CD4-positive, alpha-beta memory T cell (primary cell): ENCODE measurements around the gene SLC8A3. TPM values are rescaled to one million over a fixed set of nuclear protein-coding genes. Genes with fewer than 3 reads are reported as not detected.
"Not testable (repeated sequence)": the region's sequence is repeated elsewhere in the genome, so short reads cannot be mapped to it uniquely, and the experiment has no call there.

Source experiments
- CTCF ChIA-PET: fragments of 350-600 bp; sonication (Branson Sonifier 250); formaldehyde crosslinking; loops from one replicate; lab custom pipeline; 2021; ENCODE audit warnings: inconsistent platforms; ENCODE audit not compliant: partially characterized antibody; lab: Charles Lee
- POLR2A ChIA-PET: fragments of 350-600 bp; sonication (Branson Sonifier 250); formaldehyde crosslinking; loops from one replicate; lab custom pipeline; 2021; ENCODE audit not compliant: partially characterized antibody; lab: Charles Lee
- DNase-seq, 5 donors: peaks; one replicate each; pipeline versions ENCODE4 v3.0.0 to v3.0.0-alpha.2; 2020 to 2022; ENCODE audit warnings: mixed read lengths in 1 of 5
- H3K27ac ChIP-seq: one replicate; pipeline ENCODE4 v1.7.0; 2013; ENCODE audit warnings: low read depth, low read length
- H3K27me3 ChIP-seq: 2 replicates; pipeline ENCODE4 v1.7.0; 2013; ENCODE audit warnings: mild to moderate bottlenecking, low read length, moderate library complexity; ENCODE audit not compliant: insufficient read depth
- H3K36me3 ChIP-seq: 2 replicates; pipeline ENCODE4 v1.7.0; 2013; ENCODE audit warnings: mild to moderate bottlenecking, low read length, moderate library complexity; ENCODE audit not compliant: insufficient read depth
- H3K4me1 ChIP-seq: 2 replicates; pipeline ENCODE4 v1.7.0; 2013; ENCODE audit warnings: mild to moderate bottlenecking, low read length, moderate library complexity; ENCODE audit not compliant: insufficient read depth
- H3K4me3 ChIP-seq, 2 donors: one replicate each; pipeline ENCODE4 v1.7.0; 2013; ENCODE audit warnings: low read length in 2 of 2, mild to moderate bottlenecking in 1 of 2
- H3K9me3 ChIP-seq, 2 donors: one replicate each; pipeline ENCODE4 v1.7.0; 2013; ENCODE audit warnings: low read length in 2 of 2, control low read depth in 1 of 2; ENCODE audit not compliant: control insufficient read depth in 1 of 2
- H3K27ac Mint-ChIP-seq, 7 donors: one replicate each; pipeline ENCODE4 v1.8.0; 2020 to 2021; ENCODE audit warnings: mixed read lengths in 7 of 7, mild to moderate bottlenecking in 6 of 7, inconsistent platforms in 3 of 7, moderate library complexity in 3 of 7
- H3K27me3 Mint-ChIP-seq, 2 donors: one replicate each; pipeline ENCODE4 v1.8.0; 2020 to 2021; ENCODE audit warnings: mixed read lengths in 2 of 2
- H3K36me3 Mint-ChIP-seq, 2 donors: one replicate each; pipeline ENCODE4 v1.8.0; 2020 to 2021; ENCODE audit warnings: mixed read lengths in 2 of 2, inconsistent platforms in 1 of 2, mild to moderate bottlenecking in 1 of 2
- H3K4me1 Mint-ChIP-seq, 4 donors: one replicate each; pipeline ENCODE4 v1.8.0; 2020 to 2021; ENCODE audit warnings: mixed read lengths in 4 of 4, mild to moderate bottlenecking in 1 of 4
- H3K4me3 Mint-ChIP-seq, 8 donors: one replicate each; pipeline ENCODE4 v1.8.0; 2020 to 2021; ENCODE audit warnings: mixed read lengths in 8 of 8, mild to moderate bottlenecking in 7 of 8, moderate library complexity in 6 of 8, inconsistent platforms in 3 of 8
- H3K9me3 Mint-ChIP-seq, 8 donors: one replicate each; pipeline ENCODE4 v1.8.0; 2020 to 2021; ENCODE audit warnings: mixed read lengths in 8 of 8, mild to moderate bottlenecking in 5 of 8, inconsistent platforms in 3 of 8, moderate library complexity in 1 of 8
- intact Hi-C: fragments of 100-400 bp; cut with micrococcal nuclease; formaldehyde crosslinking; loops from one replicate; pipeline ENCODE4 v1.15.1; 2023
- polyA plus RNA-seq, 2 donors: library from polyadenylated mRNA; unstranded; fragments of 300-500 nt; fragmentation: Illumina TruSeq; gene quantifications; one replicate each; pipeline ENCODE4 v1.2.3, GENCODE V29; 2021
- total RNA-seq, 2 experiments: library from RNA; stranded (reverse); gene quantifications; one replicate each; pipeline ENCODE4 v1.2.3, GENCODE V29; 2021

Gene SLC8A3, protein sequence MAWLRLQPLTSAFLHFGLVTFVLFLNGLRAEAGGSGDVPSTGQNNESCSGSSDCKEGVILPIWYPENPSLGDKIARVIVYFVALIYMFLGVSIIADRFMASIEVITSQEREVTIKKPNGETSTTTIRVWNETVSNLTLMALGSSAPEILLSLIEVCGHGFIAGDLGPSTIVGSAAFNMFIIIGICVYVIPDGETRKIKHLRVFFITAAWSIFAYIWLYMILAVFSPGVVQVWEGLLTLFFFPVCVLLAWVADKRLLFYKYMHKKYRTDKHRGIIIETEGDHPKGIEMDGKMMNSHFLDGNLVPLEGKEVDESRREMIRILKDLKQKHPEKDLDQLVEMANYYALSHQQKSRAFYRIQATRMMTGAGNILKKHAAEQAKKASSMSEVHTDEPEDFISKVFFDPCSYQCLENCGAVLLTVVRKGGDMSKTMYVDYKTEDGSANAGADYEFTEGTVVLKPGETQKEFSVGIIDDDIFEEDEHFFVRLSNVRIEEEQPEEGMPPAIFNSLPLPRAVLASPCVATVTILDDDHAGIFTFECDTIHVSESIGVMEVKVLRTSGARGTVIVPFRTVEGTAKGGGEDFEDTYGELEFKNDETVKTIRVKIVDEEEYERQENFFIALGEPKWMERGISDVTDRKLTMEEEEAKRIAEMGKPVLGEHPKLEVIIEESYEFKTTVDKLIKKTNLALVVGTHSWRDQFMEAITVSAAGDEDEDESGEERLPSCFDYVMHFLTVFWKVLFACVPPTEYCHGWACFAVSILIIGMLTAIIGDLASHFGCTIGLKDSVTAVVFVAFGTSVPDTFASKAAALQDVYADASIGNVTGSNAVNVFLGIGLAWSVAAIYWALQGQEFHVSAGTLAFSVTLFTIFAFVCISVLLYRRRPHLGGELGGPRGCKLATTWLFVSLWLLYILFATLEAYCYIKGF
- not detected for total RNA-seq
- not detected for polyA plus RNA-seq

DNA sequence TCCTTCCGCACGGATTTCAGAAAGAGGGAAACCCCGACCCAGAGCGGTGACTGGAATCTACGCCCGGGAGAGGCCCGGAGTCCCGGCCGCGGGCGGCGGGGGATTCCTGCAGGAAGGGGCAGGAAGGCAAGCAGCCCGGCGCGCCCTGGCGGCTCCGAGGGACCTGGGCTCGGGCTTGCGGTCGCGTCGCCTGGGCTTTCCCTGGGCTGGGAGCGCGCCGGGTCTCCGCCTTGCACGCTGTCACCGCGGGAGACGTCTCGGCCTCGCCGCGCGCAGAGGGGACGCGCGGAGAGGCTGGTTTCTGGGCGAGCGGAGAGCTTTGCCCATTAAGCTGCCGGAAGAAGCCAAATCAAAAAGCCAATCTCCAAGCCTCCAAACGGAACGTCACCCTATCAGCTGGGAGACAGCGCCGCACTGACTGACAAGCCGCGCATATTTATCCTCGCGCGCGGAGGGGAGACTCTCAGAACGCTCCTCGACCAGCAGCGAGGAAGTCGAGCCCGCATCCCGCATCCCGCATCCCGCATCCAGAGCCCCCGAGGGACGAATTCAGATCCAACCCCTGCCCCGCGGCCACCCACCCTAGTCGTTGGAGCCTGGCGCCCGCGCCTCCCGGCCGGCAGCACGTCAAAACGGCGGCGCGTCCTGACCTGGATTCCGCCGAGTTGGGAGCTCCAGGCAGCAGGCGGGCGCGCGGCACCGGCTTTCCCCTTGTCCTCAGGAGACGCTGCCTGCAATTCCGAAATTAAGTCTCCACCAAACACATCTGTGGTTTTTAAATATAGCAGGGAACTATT is at the start of gene SLC8A3:
SLC8A3 (minus strand) TSS at position 293 of the 797 bp plus-strand sequence. CDS start 20,529 bp downstream, outside the sequence.
- H3K4me1 Mint-ChIP-seq, result peaks cover 4 to 30% (median 17%) of the 10 kb centered on the region in 4 donors
- intact Hi-C loops, result no loop called here
- no peak for DNase-seq
- Histone ChIP-seq H3K36me3 (no peaks in the 10 kb centered on the region), H3K9me3 (no peaks in the 10 kb centered on the region), H3K4me1 (peaks cover 26% of the 10 kb centered on the region), H3K27me3 (peaks cover 21% of the 10 kb centered on the region), H3K27ac (no peak within 1 kb of the TSS), H3K4me3 (peak within 1 kb of the TSS in 1 of 2 donors; percentile 19)
- H3K27me3 Mint-ChIP-seq, result peaks cover 43 to 51% of the 10 kb centered on the region in 2 donors
- peak within 1 kb of the TSS in 1 of 7 donors; percentile 33 for H3K27ac Mint-ChIP-seq
- CTCF ChIA-PET, result no interaction called here
- POLR2A ChIA-PET, result no interaction called here
- peak within 1 kb of the TSS; percentile 75 to 89 (median 81) for H3K4me3 Mint-ChIP-seq
- H3K9me3 Mint-ChIP-seq, result peaks cover 0 to 4% (median 0%) of the 10 kb centered on the region in 8 donors
- no peaks in the 10 kb centered on the region for H3K36me3 Mint-ChIP-seq

DNA sequence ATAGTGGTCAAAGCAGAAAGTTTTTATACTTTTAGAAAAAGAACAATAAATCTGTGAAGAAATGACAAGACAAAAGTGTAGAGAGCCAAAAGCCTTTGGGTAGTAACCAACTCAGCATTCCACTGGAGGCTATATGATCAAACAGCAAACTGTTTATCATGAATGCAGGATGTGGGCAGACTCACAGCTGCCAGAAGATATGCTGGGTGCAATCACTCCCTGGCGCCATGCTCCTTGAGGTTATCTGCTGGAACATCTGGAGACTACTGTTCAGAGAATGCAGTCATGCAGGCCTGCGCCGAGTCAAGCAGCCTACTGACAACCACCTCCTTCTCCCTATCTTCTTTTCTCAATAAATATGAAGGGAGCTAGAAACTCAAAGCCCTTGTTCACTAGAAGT is 49.0 kb upstream of the SLC8A3 start:
- Histone ChIP-seq H3K9me3 (no peaks in the 10 kb centered on the region), H3K36me3 (no peaks in the 10 kb centered on the region), H3K27ac (no peak overlapping the region), H3K4me1 (no peaks in the 10 kb centered on the region), H3K4me3 (no peak overlapping the region), H3K27me3 (no peaks in the 10 kb centered on the region)
- CTCF ChIA-PET, result no interaction called here
- H3K27me3 Mint-ChIP-seq, result peaks cover 20 to 27% of the 10 kb centered on the region in 2 donors
- H3K4me3 Mint-ChIP-seq, result no peak overlapping the region
- no peaks in the 10 kb centered on the region for H3K36me3 Mint-ChIP-seq
- POLR2A ChIA-PET, result no interaction called here
- H3K27ac Mint-ChIP-seq, result no peak overlapping the region
- no peak for DNase-seq
- H3K4me1 Mint-ChIP-seq, result no peaks in the 10 kb centered on the region
- intact Hi-C loops, result no loop called here
- peaks cover 0 to 10% (median 7%) of the 10 kb centered on the region in 8 donors for H3K9me3 Mint-ChIP-seq

DNA sequence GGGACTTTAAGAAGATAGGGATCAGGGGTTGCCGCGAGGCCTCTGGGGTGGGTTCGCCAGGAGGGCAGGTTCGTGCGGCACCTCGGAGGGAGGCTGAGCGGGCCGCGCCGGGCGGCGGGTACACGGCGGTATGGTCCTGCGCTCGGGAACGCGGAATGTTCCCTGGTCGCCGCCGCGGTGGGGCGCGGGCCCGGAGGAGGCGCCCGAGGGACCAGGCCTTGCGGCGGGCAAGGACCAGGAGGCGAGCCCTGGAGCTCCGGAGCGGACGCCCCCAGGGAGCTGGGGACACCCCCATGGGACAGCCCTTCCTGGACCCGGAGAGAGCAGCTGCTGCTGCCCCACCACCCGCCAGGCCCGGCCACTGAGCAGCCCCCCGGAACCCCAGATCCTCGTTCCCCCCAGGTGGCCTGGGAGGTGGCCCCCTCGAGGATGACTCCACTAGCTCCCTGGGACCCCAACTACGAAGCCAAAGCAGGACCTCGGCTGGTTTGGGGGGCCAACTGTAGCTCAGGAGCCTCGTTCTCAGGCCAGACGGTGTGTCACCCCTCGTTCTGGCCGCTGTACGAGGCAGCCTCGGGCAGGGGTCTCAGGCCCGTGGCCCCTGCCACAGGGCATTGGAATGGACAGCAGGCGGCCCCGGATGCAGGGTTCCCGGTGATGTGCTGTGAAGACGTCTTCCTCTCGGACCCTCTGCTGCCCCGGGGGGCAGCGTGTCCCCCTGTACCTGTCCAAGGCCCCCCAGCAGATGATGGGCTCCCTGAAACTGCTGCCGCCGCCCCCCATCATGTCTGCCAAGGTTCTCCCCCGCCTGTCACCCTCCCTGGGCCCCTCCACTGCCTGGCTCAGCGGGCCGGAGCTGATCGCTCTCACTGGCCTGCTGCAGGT is 45.6 kb upstream of the SLC8A3 start:
- H3K27ac Mint-ChIP-seq, result no peak overlapping the region
- CTCF ChIA-PET, result no interaction called here

DNA sequence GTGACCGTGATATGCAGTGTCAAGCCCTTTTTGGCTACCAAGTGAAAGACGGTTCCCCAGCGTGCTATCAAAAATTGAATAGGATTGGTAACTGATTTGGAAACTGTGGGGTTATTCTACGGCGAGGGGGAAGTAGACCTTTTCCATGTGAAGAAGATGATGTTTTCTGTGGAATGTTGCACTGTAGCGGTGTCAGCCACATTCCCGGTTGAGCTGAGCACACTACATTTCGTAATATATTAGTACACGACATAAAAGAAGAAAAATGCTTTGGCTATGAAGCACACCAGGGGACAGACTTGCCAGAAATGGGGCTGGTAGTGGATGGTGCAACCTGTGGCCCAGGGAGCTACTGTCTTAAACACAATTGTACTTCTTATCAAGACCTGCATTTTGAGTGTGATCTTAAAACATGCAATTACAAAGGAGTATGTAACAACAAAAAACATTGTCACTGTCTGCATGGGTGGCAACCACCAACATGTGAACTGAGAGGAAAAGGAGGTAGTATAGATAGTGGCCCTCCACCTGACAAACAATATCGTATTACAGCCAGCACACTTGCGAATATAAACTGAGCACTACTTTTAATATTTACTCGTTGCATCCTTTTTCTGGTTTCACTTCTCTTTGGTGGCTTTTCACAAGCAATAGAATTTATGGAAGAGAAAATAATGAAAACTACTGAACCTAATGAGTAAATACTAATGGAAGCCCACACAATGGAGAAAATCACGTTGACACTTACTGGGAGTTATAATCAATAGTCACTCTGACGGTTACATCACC is 43.2 kb upstream of the SLC8A3 start:
- H3K4me3 Mint-ChIP-seq, H3K27ac ChIP-seq, intact Hi-C loops, H3K27me3 ChIP-seq, H3K9me3 ChIP-seq, H3K4me1 ChIP-seq, H3K4me3 ChIP-seq, CTCF ChIA-PET, H3K4me1 Mint-ChIP-seq, H3K36me3 Mint-ChIP-seq, H3K27ac Mint-ChIP-seq, DNase-seq, H3K36me3 ChIP-seq, H3K9me3 Mint-ChIP-seq, POLR2A ChIA-PET: not testable (repeated sequence)
- H3K27me3 Mint-ChIP-seq, result peaks cover 27 to 33% of the 10 kb centered on the region in 2 donors

More for the DNA sequence above, 45.6 kb upstream of the SLC8A3 start:
- no peaks in the 10 kb centered on the region for H3K36me3 Mint-ChIP-seq
- no peaks in the 10 kb centered on the region for H3K27me3 ChIP-seq
- H3K27ac ChIP-seq, result no peak overlapping the region
- intact Hi-C loops, result no loop called here
- no peaks in the 10 kb centered on the region for H3K36me3 ChIP-seq
- H3K4me3 Mint-ChIP-seq, result no peak overlapping the region
- H3K4me3 ChIP-seq, result no peak overlapping the region
- POLR2A ChIA-PET, result no interaction called here
- DNase-seq, result no peak
- H3K4me1 ChIP-seq, result no peaks in the 10 kb centered on the region
- H3K27me3 Mint-ChIP-seq, result peaks cover 26 to 29% of the 10 kb centered on the region in 2 donors
- no peaks in the 10 kb centered on the region for H3K9me3 ChIP-seq
- no peaks in the 10 kb centered on the region for H3K4me1 Mint-ChIP-seq
- peaks cover 0 to 2% (median 0%) of the 10 kb centered on the region in 8 donors for H3K9me3 Mint-ChIP-seq

DNA sequence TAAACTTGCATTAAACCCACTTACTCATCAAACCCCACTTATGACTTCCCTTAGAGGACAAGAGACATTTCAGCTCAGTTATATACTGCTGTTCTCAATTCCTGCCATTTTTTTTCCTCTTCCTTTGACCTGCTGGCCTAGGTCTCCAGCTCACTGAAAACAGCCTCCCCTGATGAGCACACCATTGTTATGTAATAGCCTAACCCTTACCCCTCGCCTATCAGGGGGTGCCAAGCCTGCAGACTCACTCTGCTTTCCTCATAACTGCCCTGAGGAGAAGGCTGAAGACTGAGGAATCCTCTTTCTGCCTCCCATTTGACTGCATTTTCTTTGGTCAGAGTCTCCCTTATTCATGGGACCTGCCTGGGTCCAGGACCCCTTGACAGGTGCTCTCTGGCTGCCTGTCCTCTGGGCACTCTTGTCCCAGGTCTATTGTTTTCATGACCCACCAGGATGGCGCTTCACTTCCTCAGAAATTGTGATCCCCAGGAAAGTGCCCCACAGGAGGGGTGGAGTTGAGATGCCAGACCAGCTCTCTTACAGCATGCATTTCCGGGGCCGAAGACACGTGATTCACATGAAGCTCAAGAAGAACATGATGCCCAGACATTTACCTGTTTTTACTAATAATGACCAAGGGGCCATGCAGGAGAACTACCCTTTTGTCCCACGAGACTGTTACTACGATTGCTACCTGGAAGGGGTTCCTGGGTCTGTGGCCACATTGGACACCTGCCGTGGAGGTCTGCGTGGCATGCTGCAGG is 41.3 kb upstream of the SLC8A3 start:
- H3K27ac ChIP-seq, POLR2A ChIA-PET, H3K36me3 ChIP-seq, intact Hi-C loops, H3K9me3 Mint-ChIP-seq, H3K36me3 Mint-ChIP-seq, H3K4me1 ChIP-seq, CTCF ChIA-PET, DNase-seq, H3K9me3 ChIP-seq, H3K27me3 ChIP-seq, H3K4me3 Mint-ChIP-seq, H3K4me3 ChIP-seq, H3K4me1 Mint-ChIP-seq, H3K27ac Mint-ChIP-seq: not testable (repeated sequence)
- peaks cover 30 to 34% of the 10 kb centered on the region in 2 donors for H3K27me3 Mint-ChIP-seq
